CD4-positive, CD25-positive, alpha-beta regulatory T cell (primary cell): ENCODE data around the gene SATB2. TPM values are rescaled to one million over a fixed set of nuclear protein-coding genes. Genes with fewer than 3 reads are reported as not detected.
A peak's percentile ranks its signal among the peaks of the same experiment; 100 is the strongest.

Experiments used
- ATAC-seq, 2 donors: fragments of 150-1000 bp; cut with Tn5 transposase; one replicate each; pipeline ENCODE4 v1.10.0; 2021; ENCODE audit warnings: low read depth in 2 of 2, moderate number of reproducible peaks in 2 of 2, moderate library complexity in 1 of 2
- DNase-seq, 3 donors: peaks; one replicate each; pipeline versions ENCODE4 v3.0.0 to v3.0.0-alpha.2; 2012 to 2022; ENCODE audit warnings: mixed read lengths in 1 of 3
- H3K27ac ChIP-seq: one replicate; pipeline ENCODE4 v1.7.0; 2013; ENCODE audit warnings: mild to moderate bottlenecking, low read length; ENCODE audit not compliant: insufficient read depth, poor library complexity, severe bottlenecking
- H3K27me3 ChIP-seq: one replicate; pipeline ENCODE4 v1.7.0; 2013; ENCODE audit warnings: low read length; ENCODE audit not compliant: control insufficient read depth, insufficient read depth
- H3K36me3 ChIP-seq: one replicate; pipeline ENCODE4 v1.7.0; 2013; ENCODE audit warnings: mild to moderate bottlenecking, low read length, moderate library complexity; ENCODE audit not compliant: control insufficient read depth, insufficient read depth
- H3K4me1 ChIP-seq: 2 replicates; pipeline ENCODE4 v1.7.0; 2013; ENCODE audit warnings: mild to moderate bottlenecking, low read length; ENCODE audit not compliant: insufficient read depth, control insufficient read depth, poor library complexity, severe bottlenecking
- H3K4me3 ChIP-seq: one replicate; pipeline ENCODE4 v1.7.0; 2013; ENCODE audit warnings: low read depth, mild to moderate bottlenecking, low read length, moderate library complexity
- H3K9me3 ChIP-seq, 2 experiments: 1 replicate in 1 of 2; 2 replicates in 1 of 2; pipeline ENCODE4 v1.7.0; 2013; ENCODE audit warnings: low read length in 2 of 2, mild to moderate bottlenecking in 1 of 2, moderate library complexity in 1 of 2; ENCODE audit not compliant: control insufficient read depth in 2 of 2
- H3K27ac Mint-ChIP-seq, 3 donors: one replicate each; pipeline ENCODE4 v1.8.0; 2020 to 2022; ENCODE audit warnings: mild to moderate bottlenecking in 3 of 3, mixed read lengths in 3 of 3, moderate library complexity in 2 of 3
- H3K27me3 Mint-ChIP-seq: one replicate; pipeline ENCODE4 v1.8.0; 2022; ENCODE audit warnings: mild to moderate bottlenecking, mixed read lengths
- H3K36me3 Mint-ChIP-seq: one replicate; pipeline ENCODE4 v1.8.0; 2020; ENCODE audit warnings: mixed read lengths
- H3K4me1 Mint-ChIP-seq, 4 donors: one replicate each; pipeline ENCODE4 v1.8.0; 2020 to 2022; ENCODE audit warnings: mixed read lengths in 4 of 4, mild to moderate bottlenecking in 1 of 4
- H3K4me3 Mint-ChIP-seq, 4 donors: one replicate each; pipeline ENCODE4 v1.8.0; 2020 to 2022; ENCODE audit warnings: mild to moderate bottlenecking in 4 of 4, mixed read lengths in 4 of 4, moderate library complexity in 3 of 4
- H3K9me3 Mint-ChIP-seq, 7 donors: one replicate each; pipeline ENCODE4 v1.8.0; 2020 to 2022; ENCODE audit warnings: mixed read lengths in 7 of 7, mild to moderate bottlenecking in 3 of 7, moderate library complexity in 2 of 7
- polyA plus RNA-seq, 4 donors: library from polyadenylated mRNA; unstranded; fragments of 300-500 nt; fragmentation: Illumina TruSeq; gene quantifications; one replicate each; pipeline ENCODE4 v1.2.3, GENCODE V29; 2021
- total RNA-seq: library from RNA; stranded (reverse); gene quantifications from one replicate; pipeline ENCODE4 v1.2.3, GENCODE V29; 2022

SATB2 gene
- total and polyA plus RNA-seq, 5 donors from 2014 or later, result 0.05 TPM; not detected in 4

- no peak for ATAC-seq
- no peak for DNase-seq
- Mint-ChIP-seq H3K9me3 (peaks cover 0 to 17% (median 3%) of the 10 kb centered on the region in 7 donors), H3K4me3 (peak overlapping the region in 3 of 4 donors; percentile 29 to 72 (median 32)), H3K27me3 (peaks cover 92% of the 10 kb centered on the region), H3K36me3 (no peaks in the 10 kb centered on the region), H3K27ac (no peak overlapping the region), H3K4me1 (peaks cover 7 to 26% (median 10%) of the 10 kb centered on the region in 4 donors)
- Histone ChIP-seq H3K27me3 (peaks cover 66% of the 10 kb centered on the region), H3K4me3 (no peak overlapping the region), H3K9me3 (peaks cover 4 to 5% of the 10 kb centered on the region in 2 experiments), H3K27ac (no peak overlapping the region), H3K36me3 (no peaks in the 10 kb centered on the region), H3K4me1 (peaks cover 4% of the 10 kb centered on the region)
Measured at GRCh38 chr2:199469514-199470360, 12.0 kb upstream of the SATB2 start.

- Histone ChIP-seq H3K4me3 (no peak overlapping the region), H3K4me1 (peaks cover 13% of the 10 kb centered on the region), H3K27ac (no peak overlapping the region), H3K9me3 (peaks cover 4 to 13% of the 10 kb centered on the region in 2 experiments), H3K36me3 (no peaks in the 10 kb centered on the region), H3K27me3 (peaks cover 57% of the 10 kb centered on the region)
- ATAC-seq (no peak), DNase-seq (no peak)
- Mint-ChIP-seq H3K27ac (no peak overlapping the region), H3K4me3 (peak overlapping the region; percentile 11 to 72 (median 38)), H3K4me1 (peaks cover 7 to 29% (median 10%) of the 10 kb centered on the region in 4 donors), H3K27me3 (peaks cover 85% of the 10 kb centered on the region), H3K36me3 (no peaks in the 10 kb centered on the region), H3K9me3 (peaks cover 0 to 17% (median 3%) of the 10 kb centered on the region in 7 donors)
Measured at GRCh38 chr2:199468561-199469513, 11.1 kb upstream of the SATB2 start.

GRCh38 chr2:199467066-199467822 is 9.5 kb upstream of the SATB2 start:
- H3K4me1 ChIP-seq, result peaks cover 28% of the 10 kb centered on the region
- DNase-seq (no peak), ATAC-seq (no peak)
- peaks cover 53% of the 10 kb centered on the region for H3K27me3 ChIP-seq
- Mint-ChIP-seq H3K36me3 (no peaks in the 10 kb centered on the region), H3K9me3 (peaks cover 0 to 17% (median 3%) of the 10 kb centered on the region in 7 donors), H3K27ac (no peak overlapping the region), H3K4me1 (peaks cover 7 to 33% (median 10%) of the 10 kb centered on the region in 4 donors), H3K4me3 (peak overlapping the region in 1 of 4 donors; percentile 13), H3K27me3 (peaks cover 78% of the 10 kb centered on the region)
- no peak overlapping the region for H3K27ac ChIP-seq
- H3K36me3 ChIP-seq, result no peaks in the 10 kb centered on the region
- no peak overlapping the region for H3K4me3 ChIP-seq
- peaks cover 4 to 14% of the 10 kb centered on the region in 2 experiments for H3K9me3 ChIP-seq

DNA sequence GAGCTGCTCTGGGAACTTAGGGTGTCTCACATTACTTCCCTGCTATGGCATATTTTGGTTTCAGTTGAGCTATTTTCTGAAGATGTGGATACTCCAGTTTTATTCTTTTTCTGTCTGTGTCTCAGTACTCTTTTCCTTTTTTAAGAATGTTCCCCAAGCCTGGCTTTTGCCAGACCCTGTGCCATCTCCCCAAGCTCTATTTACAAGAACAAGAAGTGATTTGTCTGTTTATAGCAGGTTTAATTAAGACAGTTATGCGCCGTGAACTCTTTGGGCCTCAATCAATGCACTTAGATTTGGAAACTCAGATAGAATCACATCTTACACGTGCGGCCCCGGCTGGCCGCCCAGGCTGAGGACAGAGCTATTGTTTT is 8.9 kb upstream of the SATB2 start:
- Mint-ChIP-seq H3K36me3 (no peaks in the 10 kb centered on the region), H3K27ac (peak overlapping the region in 1 of 3 donors; percentile 22)

DNA sequence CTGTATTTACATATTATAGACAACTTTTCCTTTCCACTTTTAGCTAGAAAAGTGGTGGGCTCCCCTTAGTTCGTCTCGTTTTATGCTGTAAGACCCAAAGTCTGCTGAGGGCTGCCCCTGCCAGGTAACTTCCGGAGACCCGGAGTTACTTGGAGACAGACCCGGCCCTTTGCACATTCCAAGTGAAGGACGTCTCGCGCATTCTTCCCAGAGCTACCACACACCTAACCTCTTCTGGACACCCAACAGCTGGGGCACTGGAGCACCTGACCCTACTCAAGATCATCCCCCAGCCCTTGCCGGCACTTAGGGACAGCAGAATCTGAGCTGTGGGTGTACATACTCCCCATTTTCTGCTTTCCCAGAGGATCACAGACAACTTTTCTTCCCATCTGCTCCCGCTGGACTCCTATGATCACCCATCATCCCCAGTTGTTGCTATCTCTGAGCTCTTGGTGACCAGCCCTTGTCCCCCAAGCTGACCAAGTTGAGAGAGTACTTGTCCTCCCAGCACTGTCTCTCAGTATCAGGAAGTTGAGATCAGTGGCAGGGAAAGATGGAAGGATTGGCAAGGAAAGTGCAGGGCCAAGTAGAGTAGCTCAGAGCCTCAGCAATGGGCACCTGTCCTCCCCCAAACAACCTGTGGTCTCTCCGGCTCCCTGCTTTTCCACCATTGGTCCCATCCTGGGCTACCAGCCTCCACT is 8.4 kb upstream of the SATB2 start:
- DNase-seq (no peak), ATAC-seq (no peak)
- no peak overlapping the region for H3K27ac ChIP-seq
- H3K9me3 Mint-ChIP-seq, result peaks cover 0 to 21% (median 3%) of the 10 kb centered on the region in 7 donors
- peaks cover 12 to 25% of the 10 kb centered on the region in 2 experiments for H3K9me3 ChIP-seq
- H3K36me3 ChIP-seq, result no peaks in the 10 kb centered on the region
- peaks cover 28% of the 10 kb centered on the region for H3K4me1 ChIP-seq
- peak overlapping the region in 1 of 4 donors; percentile 13 for H3K4me3 Mint-ChIP-seq
- peaks cover 78% of the 10 kb centered on the region for H3K27me3 Mint-ChIP-seq
- no peaks in the 10 kb centered on the region for H3K36me3 Mint-ChIP-seq
- peaks cover 53% of the 10 kb centered on the region for H3K27me3 ChIP-seq
- peak overlapping the region in 2 of 3 donors; percentile 22 to 71 for H3K27ac Mint-ChIP-seq
- peaks cover 7 to 33% (median 13%) of the 10 kb centered on the region in 4 donors for H3K4me1 Mint-ChIP-seq
- H3K4me3 ChIP-seq, result no peak overlapping the region

More for the DNA sequence above, 8.9 kb upstream of the SATB2 start:
- DNase-seq, result no peak
- no peak for ATAC-seq
- H3K9me3 ChIP-seq, result peaks cover 7 to 20% of the 10 kb centered on the region in 2 experiments
- Mint-ChIP-seq H3K9me3 (peaks cover 0 to 17% (median 3%) of the 10 kb centered on the region in 7 donors), H3K4me1 (peaks cover 7 to 32% (median 10%) of the 10 kb centered on the region in 4 donors), H3K27me3 (peaks cover 76% of the 10 kb centered on the region), H3K4me3 (peak overlapping the region in 2 of 4 donors; percentile 13 to 57)
- H3K27ac ChIP-seq, result no peak overlapping the region
- no peaks in the 10 kb centered on the region for H3K36me3 ChIP-seq
- peaks cover 49% of the 10 kb centered on the region for H3K27me3 ChIP-seq
- H3K4me3 ChIP-seq, result no peak overlapping the region
- H3K4me1 ChIP-seq, result peaks cover 28% of the 10 kb centered on the region

DNA sequence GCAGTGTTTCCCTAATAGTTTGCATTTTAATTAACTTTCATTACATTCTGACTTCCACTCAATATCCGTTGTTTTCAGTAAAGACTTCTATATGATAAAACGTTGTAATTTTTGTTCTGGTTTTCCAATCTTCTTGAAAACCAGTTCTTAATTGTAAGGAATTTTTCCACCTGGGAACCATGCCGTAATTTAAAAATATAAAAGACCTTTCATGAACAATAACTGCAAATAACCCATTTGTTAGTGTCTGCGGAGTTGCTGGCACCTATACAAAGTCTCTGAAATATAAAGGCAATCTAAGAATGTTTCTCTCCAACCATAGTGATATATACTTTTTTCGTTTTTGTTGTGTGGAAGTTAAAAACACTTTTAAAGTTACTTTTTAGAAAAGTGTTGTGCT is 7.7 kb upstream of the SATB2 start:
- Mint-ChIP-seq H3K4me3 (peak overlapping the region in 3 of 4 donors; percentile 6 to 76 (median 47)), H3K27me3 (peaks cover 82% of the 10 kb centered on the region), H3K36me3 (peaks cover 2% of the 10 kb centered on the region), H3K9me3 (peaks cover 0 to 26% (median 4%) of the 10 kb centered on the region in 7 donors), H3K27ac (no peak overlapping the region), H3K4me1 (peaks cover 9 to 30% (median 16%) of the 10 kb centered on the region in 4 donors)
- H3K36me3 ChIP-seq, result no peaks in the 10 kb centered on the region
- H3K4me3 ChIP-seq, result no peak overlapping the region
- DNase-seq, result no peak
- ATAC-seq, result no peak
- peaks cover 28% of the 10 kb centered on the region for H3K4me1 ChIP-seq
- no peak overlapping the region for H3K27ac ChIP-seq
- H3K9me3 ChIP-seq, result peaks cover 10 to 30% of the 10 kb centered on the region in 2 experiments
- H3K27me3 ChIP-seq, result peaks cover 56% of the 10 kb centered on the region
